GM18526 (cell line): ENCODE results near the gene IDH3B.

Source experiments
- POLR2A ChIP-seq: IDR thresholded peaks from 3 replicates; pipeline ENCODE4 v1.6.1; 2011; ENCODE audit not compliant: insufficient read length; ENCODE audit errors: extremely low read depth

Gene IDH3B

GRCh38 chr20:2698186-2698817 lies 34.3 kb upstream of the IDH3B start:
- TF ChIP-seq POLR2A = no peak

GRCh38 chr20:2697768-2698167 lies 33.8 kb upstream of the IDH3B start:
- no peak for TF ChIP-seq POLR2A

GRCh38 chr20:2696646-2697045 lies 32.6 kb upstream of the IDH3B start:
- TF ChIP-seq POLR2A = no peak

- no peak for TF ChIP-seq POLR2A
Measured at GRCh38 chr20:2695206-2695983, 31.4 kb upstream of the IDH3B start.

GRCh38 chr20:2694519-2694918 lies 30.5 kb upstream of the IDH3B start:
- TF ChIP-seq POLR2A = no peak

- no peak for TF ChIP-seq POLR2A
Measured at GRCh38 chr20:2694008-2694471, 30.0 kb upstream of the IDH3B start.

- TF ChIP-seq POLR2A = no peak
Measured at GRCh38 chr20:2693286-2694007, 29.4 kb upstream of the IDH3B start.

GRCh38 chr20:2692886-2693285 lies 28.9 kb upstream of the IDH3B start:
- no peak for TF ChIP-seq POLR2A

- no peak for TF ChIP-seq POLR2A
Measured at GRCh38 chr20:2692036-2692885, 28.2 kb upstream of the IDH3B start, which contains the start of gene EBF4. EBF4 (plus strand) TSS chr20:2692780; CDS start chr20:2693646, 866 bp downstream.

GRCh38 chr20:2691663-2692035 lies 27.6 kb upstream of the IDH3B start:
- TF ChIP-seq POLR2A = no peak

- TF ChIP-seq POLR2A = no peak
Measured at GRCh38 chr20:2691127-2691526, 27.1 kb upstream of the IDH3B start.

- no peak for TF ChIP-seq POLR2A
Measured at GRCh38 chr20:2690718-2691117, 26.7 kb upstream of the IDH3B start.

GRCh38 chr20:2690213-2690612 lies 26.2 kb upstream of the IDH3B start:
- no peak for TF ChIP-seq POLR2A

- TF ChIP-seq POLR2A = no peak
Measured at GRCh38 chr20:2688041-2688591, 24.1 kb upstream of the IDH3B start.

- TF ChIP-seq POLR2A = no peak
Measured at GRCh38 chr20:2687514-2687913, 23.5 kb upstream of the IDH3B start.

GRCh38 chr20:2680046-2680445 lies 16.0 kb upstream of the IDH3B start:
- no peak for TF ChIP-seq POLR2A
